IPS-15b (cell line): ENCODE results near the gene RCAN2.

Experiments used
- H3K27me3 ChIP-seq: one replicate; pipeline ENCODE4 v1.6.1; 2013; ENCODE audit warnings: low read length; ENCODE audit not compliant: control insufficient read depth, insufficient read depth
- H3K36me3 ChIP-seq: one replicate; pipeline ENCODE4 v1.6.1; 2013; ENCODE audit warnings: low read length; ENCODE audit not compliant: control insufficient read depth, insufficient read depth
- H3K4me1 ChIP-seq: one replicate; pipeline ENCODE4 v1.6.1; 2013; ENCODE audit warnings: mild to moderate bottlenecking, low read length; ENCODE audit not compliant: control insufficient read depth, insufficient read depth
- H3K4me3 ChIP-seq: one replicate; pipeline ENCODE4 v1.5.1; 2013; ENCODE audit warnings: low read depth, low read length
- H3K9ac ChIP-seq: one replicate; pipeline ENCODE4 v1.6.1; 2013; ENCODE audit warnings: low read depth, mild to moderate bottlenecking, low read length
- H3K9me3 ChIP-seq: one replicate; pipeline ENCODE4 v1.6.1; 2013; ENCODE audit warnings: mild to moderate bottlenecking, low read length; ENCODE audit not compliant: control insufficient read depth, insufficient read depth

Gene RCAN2

GRCh38 chr6:46234700-46235099 lies 256.5 kb downstream of the RCAN2 start:
- no peaks in the 10 kb centered on the region for H3K36me3 ChIP-seq
- H3K9ac ChIP-seq: no peak overlapping the region
- H3K27me3 ChIP-seq: no peaks in the 10 kb centered on the region
- no peaks in the 10 kb centered on the region for H3K9me3 ChIP-seq
- no peak overlapping the region for H3K4me3 ChIP-seq
- H3K4me1 ChIP-seq: no peaks in the 10 kb centered on the region

- Histone ChIP-seq H3K9ac (no peak overlapping the region), H3K4me3 (no peak overlapping the region), H3K27me3 (no peaks in the 10 kb centered on the region), H3K36me3 (no peaks in the 10 kb centered on the region), H3K4me1 (no peaks in the 10 kb centered on the region), H3K9me3 (no peaks in the 10 kb centered on the region)
Observed at GRCh38 chr6:46234156-46234556, 257.1 kb downstream of the RCAN2 start.

- Histone ChIP-seq H3K36me3 (no peaks in the 10 kb centered on the region), H3K4me3 (no peak overlapping the region), H3K9me3 (no peaks in the 10 kb centered on the region), H3K9ac (no peak overlapping the region), H3K27me3 (no peaks in the 10 kb centered on the region), H3K4me1 (no peaks in the 10 kb centered on the region)
Observed at GRCh38 chr6:46233129-46233528, 258.1 kb downstream of the RCAN2 start.

- no peaks in the 10 kb centered on the region for H3K27me3 ChIP-seq
- H3K4me1 ChIP-seq: peaks cover 3% of the 10 kb centered on the region
- H3K36me3 ChIP-seq: no peaks in the 10 kb centered on the region
- H3K9ac ChIP-seq: no peak overlapping the region
- H3K4me3 ChIP-seq: no peak overlapping the region
- no peaks in the 10 kb centered on the region for H3K9me3 ChIP-seq
Observed at GRCh38 chr6:46222286-46222685, 269.0 kb downstream of the RCAN2 start.

- no peak overlapping the region for H3K9ac ChIP-seq
Observed at GRCh38 chr6:46221222-46221793, 269.9 kb downstream of the RCAN2 start.

GRCh38 chr6:46220352-46221221 lies 270.7 kb downstream of the RCAN2 start:
- Histone ChIP-seq H3K9ac (no peak overlapping the region), H3K36me3 (no peaks in the 10 kb centered on the region), H3K4me1 (peaks cover 3% of the 10 kb centered on the region), H3K4me3 (no peak overlapping the region), H3K27me3 (peaks cover 11% of the 10 kb centered on the region), H3K9me3 (no peaks in the 10 kb centered on the region)

More at GRCh38 chr6:46221222-46221793, 269.9 kb downstream of the RCAN2 start:
- Histone ChIP-seq H3K27me3 (peaks cover 6% of the 10 kb centered on the region), H3K9me3 (no peaks in the 10 kb centered on the region), H3K4me3 (no peak overlapping the region), H3K36me3 (no peaks in the 10 kb centered on the region), H3K4me1 (peaks cover 3% of the 10 kb centered on the region)

- Histone ChIP-seq H3K36me3 (no peaks in the 10 kb centered on the region), H3K4me3 (no peak overlapping the region), H3K9ac (no peak overlapping the region)
Observed at GRCh38 chr6:46219661-46220060, 271.6 kb downstream of the RCAN2 start.

GRCh38 chr6:46218457-46218856 lies 272.8 kb downstream of the RCAN2 start:
- Histone ChIP-seq H3K9me3 (no peaks in the 10 kb centered on the region), H3K9ac (no peak overlapping the region), H3K27me3 (peaks cover 19% of the 10 kb centered on the region), H3K36me3 (no peaks in the 10 kb centered on the region), H3K4me1 (peaks cover 5% of the 10 kb centered on the region), H3K4me3 (no peak overlapping the region)

More at GRCh38 chr6:46219661-46220060, 271.6 kb downstream of the RCAN2 start:
- H3K4me1 ChIP-seq: peaks cover 5% of the 10 kb centered on the region
- no peaks in the 10 kb centered on the region for H3K9me3 ChIP-seq
- peaks cover 17% of the 10 kb centered on the region for H3K27me3 ChIP-seq

GRCh38 chr6:46217671-46218131 lies 273.5 kb downstream of the RCAN2 start:
- no peak overlapping the region for H3K4me3 ChIP-seq
- peaks cover 19% of the 10 kb centered on the region for H3K27me3 ChIP-seq
- H3K4me1 ChIP-seq: peaks cover 5% of the 10 kb centered on the region
- H3K9me3 ChIP-seq: no peaks in the 10 kb centered on the region
- no peak overlapping the region for H3K9ac ChIP-seq
- no peaks in the 10 kb centered on the region for H3K36me3 ChIP-seq

GRCh38 chr6:46216879-46217278 lies 274.4 kb downstream of the RCAN2 start:
- H3K27me3 ChIP-seq: peaks cover 19% of the 10 kb centered on the region
- no peaks in the 10 kb centered on the region for H3K9me3 ChIP-seq
- peaks cover 5% of the 10 kb centered on the region for H3K4me1 ChIP-seq
- no peak overlapping the region for H3K4me3 ChIP-seq
- H3K36me3 ChIP-seq: no peaks in the 10 kb centered on the region
- no peak overlapping the region for H3K9ac ChIP-seq

- peaks cover 4% of the 10 kb centered on the region for H3K4me1 ChIP-seq
- H3K9me3 ChIP-seq: no peaks in the 10 kb centered on the region
- no peaks in the 10 kb centered on the region for H3K36me3 ChIP-seq
- peaks cover 19% of the 10 kb centered on the region for H3K27me3 ChIP-seq
- no peak overlapping the region for H3K4me3 ChIP-seq
- H3K9ac ChIP-seq: no peak overlapping the region
Observed at GRCh38 chr6:46215777-46216176, 275.5 kb downstream of the RCAN2 start.

- no peaks in the 10 kb centered on the region for H3K36me3 ChIP-seq
- no peak overlapping the region for H3K4me3 ChIP-seq
- H3K27me3 ChIP-seq: peaks cover 19% of the 10 kb centered on the region
- H3K4me1 ChIP-seq: peaks cover 2% of the 10 kb centered on the region
- no peak overlapping the region for H3K9ac ChIP-seq
- H3K9me3 ChIP-seq: no peaks in the 10 kb centered on the region
Observed at GRCh38 chr6:46215213-46215612, 276.0 kb downstream of the RCAN2 start.
